HK-2 (cell line): ENCODE data around the gene BZW2.
"Not testable (repeated sequence)": the region's sequence is repeated elsewhere in the genome, so short reads cannot be mapped to it uniquely, and the experiment has no call there.

Experiments
- DNase-seq: peaks from one replicate; pipeline ENCODE4 v3.0.0-alpha.2; 2018; ENCODE audit not compliant: unreplicated experiment

BZW2 gene

GRCh38 chr7:16644636-16645592, 1.1 kb upstream of the BZW2 start:
- DNase-seq = peak; percentile 67

- no peak for DNase-seq
These were observed 591 bp downstream of the BZW2 start for GRCh38 chr7:16646472-16647072.

- DNase-seq = no peak
These were observed 1.5 kb downstream of the BZW2 start for GRCh38 chr7:16647435-16647960.

- DNase-seq = no peak
These were observed 2.6 kb downstream of the BZW2 start for GRCh38 chr7:16648551-16648950.

GRCh38 chr7:16649196-16649595, 3.2 kb downstream of the BZW2 start:
- DNase-seq = no peak

GRCh38 chr7:16650266-16650665, 4.3 kb downstream of the BZW2 start:
- DNase-seq = no peak

GRCh38 chr7:16651396-16652239, 5.6 kb downstream of the BZW2 start:
- DNase-seq = no peak

GRCh38 chr7:16652240-16652583, 6.2 kb downstream of the BZW2 start:
- DNase-seq = no peak

- no peak for DNase-seq
These were observed 6.9 kb downstream of the BZW2 start for GRCh38 chr7:16652888-16653287.

GRCh38 chr7:16655394-16655793, 9.4 kb downstream of the BZW2 start:
- DNase-seq = no peak

- DNase-seq = no peak
These were observed 10.2 kb downstream of the BZW2 start for GRCh38 chr7:16656141-16656540.

GRCh38 chr7:16657656-16658279, 11.8 kb downstream of the BZW2 start:
- peak; percentile 33 for DNase-seq

GRCh38 chr7:16659854-16660497, 14.0 kb downstream of the BZW2 start:
- not testable (repeated sequence) for DNase-seq

- DNase-seq = no peak
These were observed 14.9 kb downstream of the BZW2 start for GRCh38 chr7:16660702-16661464.

GRCh38 chr7:16661924-16662323, 15.9 kb downstream of the BZW2 start:
- no peak for DNase-seq

- DNase-seq = no peak
These were observed 21.4 kb downstream of the BZW2 start for GRCh38 chr7:16667355-16667754.

GRCh38 chr7:16668049-16668858, 22.3 kb downstream of the BZW2 start:
- DNase-seq = peak; percentile 52

GRCh38 chr7:16668978-16669377, 23.0 kb downstream of the BZW2 start:
- no peak for DNase-seq

GRCh38 chr7:16669581-16669980, 23.6 kb downstream of the BZW2 start:
- DNase-seq = no peak

- DNase-seq = no peak
These were observed 24.0 kb downstream of the BZW2 start for GRCh38 chr7:16670021-16670420.
